Measurements from ENCODE around the gene C18orf32.

DNA sequence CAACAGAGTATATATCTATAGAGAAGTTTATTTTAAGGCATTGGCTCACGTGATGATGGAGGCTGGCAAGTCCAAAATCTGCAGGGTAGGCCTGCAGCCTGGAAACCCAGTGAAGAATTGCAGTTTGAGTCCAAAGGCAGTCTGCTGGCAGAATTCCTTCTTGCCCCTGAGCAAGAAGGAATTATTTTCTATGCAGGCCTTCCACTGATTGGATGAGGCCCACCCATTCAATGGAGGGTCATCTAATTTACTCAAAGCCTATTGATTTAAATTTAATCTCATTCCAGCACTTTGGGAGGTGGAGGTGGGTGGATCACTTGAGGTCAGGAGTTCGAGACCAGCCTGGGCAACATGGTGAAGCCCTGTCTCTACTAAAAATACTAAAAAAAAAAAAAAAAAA is 30.4 kb upstream of the C18orf32 start:
- TF ChIP-seq SP1 (IDR thresholded peaks at IDR 0.05) (no peak), LEF1 (IDR thresholded peaks at IDR 0.05; ENCODE audit: borderline replicate concordance) (no peak), SUZ12 (IDR thresholded peaks at IDR 0.05) (no peak)
